ENCODE results near the gene SLC11A1. TPM values are rescaled to one million over a fixed set of nuclear protein-coding genes. Genes with fewer than 3 reads are reported as not detected.
A peak's percentile ranks its signal among the peaks of the same experiment; 100 is the strongest.

The SLC11A1 gene, protein sequence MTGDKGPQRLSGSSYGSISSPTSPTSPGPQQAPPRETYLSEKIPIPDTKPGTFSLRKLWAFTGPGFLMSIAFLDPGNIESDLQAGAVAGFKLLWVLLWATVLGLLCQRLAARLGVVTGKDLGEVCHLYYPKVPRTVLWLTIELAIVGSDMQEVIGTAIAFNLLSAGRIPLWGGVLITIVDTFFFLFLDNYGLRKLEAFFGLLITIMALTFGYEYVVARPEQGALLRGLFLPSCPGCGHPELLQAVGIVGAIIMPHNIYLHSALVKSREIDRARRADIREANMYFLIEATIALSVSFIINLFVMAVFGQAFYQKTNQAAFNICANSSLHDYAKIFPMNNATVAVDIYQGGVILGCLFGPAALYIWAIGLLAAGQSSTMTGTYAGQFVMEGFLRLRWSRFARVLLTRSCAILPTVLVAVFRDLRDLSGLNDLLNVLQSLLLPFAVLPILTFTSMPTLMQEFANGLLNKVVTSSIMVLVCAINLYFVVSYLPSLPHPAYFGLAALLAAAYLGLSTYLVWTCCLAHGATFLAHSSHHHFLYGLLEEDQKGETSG
- total RNA-seq, result under 1 TPM in 1 of 2 donors, not detected in 1; 0.11 TPM

DNA sequence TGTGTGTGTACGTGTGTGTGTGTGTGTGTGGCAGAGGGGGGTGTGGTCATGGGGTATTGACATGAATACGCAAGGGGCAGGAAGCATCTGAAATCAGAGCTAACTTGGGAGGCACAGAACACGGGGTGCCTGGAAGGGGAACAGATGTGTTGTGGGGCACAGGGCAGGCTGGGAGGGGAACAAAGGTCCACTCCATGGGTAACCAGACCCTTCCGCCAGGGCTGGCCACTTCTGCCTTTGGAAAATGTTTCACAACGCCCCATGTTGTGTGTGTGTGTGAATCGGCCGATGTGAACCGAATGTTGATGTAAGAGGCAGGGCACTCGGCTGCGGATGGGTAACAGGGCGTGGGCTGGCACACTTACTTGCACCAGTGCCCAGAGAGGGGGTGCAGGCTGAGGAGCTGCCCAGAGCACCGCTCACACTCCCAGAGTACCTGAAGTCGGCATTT, at the start of gene SLC11A1:
SLC11A1 (plus strand) TSS at position 358 of the 451 bp plus-strand sequence. CDS start 96 bp downstream, outside the sequence.
- Mint-ChIP-seq H3K9me3 (no peaks in the 10 kb centered on the region), H3K4me3 (no peak within 1 kb of the TSS), H3K27me3 (no peaks in the 10 kb centered on the region), H3K4me1 (ENCODE audit: low read depth in 2 of 2) (peaks cover 5 to 10% of the 10 kb centered on the region in 2 donors), H3K27ac (peak within 1 kb of the TSS in 1 of 2 donors; percentile 25), H3K36me3 (no peaks in the 10 kb centered on the region)
- no peak for DNase-seq (ENCODE audit: low spot score)
- peak in 1 of 2 donors; percentile 49 for ATAC-seq

DNA sequence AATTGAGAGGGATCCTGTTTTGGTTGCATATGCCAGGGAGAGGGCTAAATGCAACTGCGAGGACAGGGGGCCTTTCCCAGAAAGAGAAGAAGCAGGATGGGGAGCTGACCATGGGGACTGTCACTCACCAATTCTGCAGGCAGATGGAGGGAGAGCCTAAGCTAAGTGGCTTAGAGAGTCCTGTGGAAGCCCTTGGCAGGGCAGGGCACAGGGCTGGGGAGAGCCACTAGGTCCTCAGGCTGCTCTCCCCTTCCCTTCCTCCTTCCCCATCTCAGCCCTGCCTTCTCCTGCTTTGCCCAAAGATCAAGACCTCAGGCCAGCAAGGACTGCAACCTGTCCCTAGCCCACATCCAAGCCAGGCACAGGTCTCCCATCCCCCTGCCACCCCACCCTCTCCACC, 49.8 kb upstream of the SLC11A1 start:
- Mint-ChIP-seq H3K27ac (no peak overlapping the region), H3K36me3 (no peaks in the 10 kb centered on the region), H3K4me3 (no peak overlapping the region), H3K9me3 (no peaks in the 10 kb centered on the region), H3K27me3 (no peaks in the 10 kb centered on the region), H3K4me1 (ENCODE audit: low read depth in 2 of 2) (peaks cover 4 to 6% of the 10 kb centered on the region in 2 donors)
- no peak for DNase-seq (ENCODE audit: low spot score)
- ATAC-seq, result no peak

DNA sequence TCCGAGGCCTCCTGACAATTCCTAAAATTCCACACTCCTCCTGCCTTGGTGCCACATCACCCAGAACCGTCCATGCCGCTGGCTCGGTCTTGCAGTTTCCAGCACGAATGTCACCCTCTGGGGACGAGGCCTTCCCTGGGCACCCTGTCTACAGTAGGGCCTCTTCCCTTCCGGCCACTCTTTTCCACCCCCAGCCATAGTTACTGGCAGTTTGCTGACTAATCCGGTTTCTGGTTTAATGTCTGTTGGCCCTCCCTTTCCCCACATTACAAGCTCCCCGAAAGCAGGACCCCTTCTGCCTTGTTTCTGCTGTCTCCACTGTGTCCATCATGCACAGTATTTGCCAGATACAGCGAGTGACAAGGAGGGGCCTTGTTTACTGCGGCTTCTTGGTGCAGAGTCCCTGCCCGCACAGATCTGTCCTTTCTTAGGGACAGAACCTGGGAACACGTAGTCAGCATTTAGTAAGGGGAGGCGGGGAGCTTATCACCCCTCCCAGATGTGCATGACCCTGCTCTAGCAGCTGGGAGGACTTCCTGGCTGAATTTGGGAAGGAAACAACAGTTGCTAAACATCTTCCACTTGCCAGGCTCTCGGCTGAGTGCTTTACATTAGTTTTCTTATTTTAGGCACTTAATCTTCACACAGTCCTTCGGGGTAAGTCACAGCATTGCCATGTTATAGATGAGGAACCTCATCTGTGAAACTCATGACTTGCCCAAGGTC, 49.0 kb upstream of the SLC11A1 start:
- Mint-ChIP-seq H3K4me1 (ENCODE audit: low read depth in 2 of 2) (peaks cover 4 to 6% of the 10 kb centered on the region in 2 donors), H3K36me3 (no peaks in the 10 kb centered on the region), H3K9me3 (no peaks in the 10 kb centered on the region), H3K27ac (peak overlapping the region in 1 of 2 donors; percentile 49), H3K27me3 (no peaks in the 10 kb centered on the region), H3K4me3 (peak overlapping the region; percentile 16)
- DNase-seq (ENCODE audit: low spot score) (no peak), ATAC-seq (peak; percentile 50 to 64)

DNA sequence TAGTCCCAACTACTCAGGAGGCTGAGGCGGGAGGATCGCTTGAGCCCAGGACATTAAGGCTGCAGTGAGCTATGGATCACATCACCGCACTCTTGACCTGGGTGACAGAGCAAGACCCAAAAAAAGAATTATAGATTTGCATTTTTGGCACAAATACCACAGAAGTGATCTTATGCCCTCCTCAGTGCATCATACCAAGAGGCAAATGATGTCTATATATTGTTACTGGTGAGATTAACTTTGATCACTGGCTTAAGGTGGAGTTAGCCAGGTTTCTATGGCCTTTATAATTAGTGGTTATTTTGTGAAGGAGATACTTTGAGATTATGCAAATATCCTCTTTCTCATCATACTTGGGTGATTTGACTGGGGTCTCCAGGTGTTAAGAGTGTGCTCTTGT, 47.5 kb upstream of the SLC11A1 start:
- Mint-ChIP-seq H3K27me3 (no peaks in the 10 kb centered on the region), H3K36me3 (no peaks in the 10 kb centered on the region), H3K4me1 (ENCODE audit: low read depth in 2 of 2) (peaks cover 4 to 6% of the 10 kb centered on the region in 2 donors), H3K4me3 (no peak overlapping the region), H3K27ac (no peak overlapping the region), H3K9me3 (no peaks in the 10 kb centered on the region)
- DNase-seq (ENCODE audit: low spot score), result no peak
- no peak for ATAC-seq

DNA sequence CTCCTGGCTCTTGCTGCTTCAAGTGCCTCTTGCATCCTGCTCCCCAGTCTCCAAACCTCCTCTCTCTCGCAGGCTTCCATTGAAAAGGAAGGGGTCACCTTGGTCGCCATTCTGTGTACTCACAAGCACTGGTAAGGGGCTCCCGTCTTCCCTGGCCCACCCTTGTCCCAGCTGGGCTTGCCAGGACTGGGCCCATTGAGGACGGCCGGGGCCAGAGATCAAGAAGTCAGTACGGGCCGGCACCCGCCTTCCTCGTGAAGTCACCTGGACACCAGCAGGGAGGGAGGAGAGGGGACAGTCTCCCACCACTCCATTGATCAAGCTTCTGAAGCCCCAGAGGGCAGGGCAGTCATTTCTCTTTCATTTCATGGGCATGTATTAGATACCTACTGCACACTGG, 41.4 kb upstream of the SLC11A1 start:
- no peaks in the 10 kb centered on the region for H3K27me3 Mint-ChIP-seq
- no peaks in the 10 kb centered on the region for H3K9me3 Mint-ChIP-seq
- no peak overlapping the region for H3K4me3 Mint-ChIP-seq
- no peaks in the 10 kb centered on the region for H3K4me1 Mint-ChIP-seq (ENCODE audit: low read depth in 2 of 2)
- DNase-seq (ENCODE audit: low spot score) (no peak), ATAC-seq (no peak)
- no peaks in the 10 kb centered on the region for H3K36me3 Mint-ChIP-seq
- H3K27ac Mint-ChIP-seq, result no peak overlapping the region

DNA sequence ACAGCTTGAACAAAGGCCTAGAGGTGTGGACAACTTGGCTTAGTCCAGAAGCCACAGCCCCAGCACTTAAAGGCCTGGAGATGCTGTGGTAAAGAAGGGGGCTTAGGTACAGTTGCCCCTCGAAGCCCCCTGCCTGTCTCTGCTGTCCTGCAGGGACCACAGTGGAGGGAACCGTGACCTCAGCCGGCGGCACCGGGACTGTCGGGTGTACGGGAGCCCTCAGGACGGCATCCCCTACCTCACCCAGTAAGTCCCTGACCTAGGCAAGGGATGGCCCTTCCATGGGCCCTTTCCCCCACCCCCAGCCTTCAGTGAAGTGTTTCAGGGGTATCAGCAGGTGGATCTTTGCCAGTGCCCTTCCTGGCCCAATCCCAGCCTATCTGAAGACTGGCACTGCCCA, 40.7 kb upstream of the SLC11A1 start:
- Mint-ChIP-seq H3K27me3 (no peaks in the 10 kb centered on the region), H3K9me3 (no peaks in the 10 kb centered on the region), H3K4me1 (ENCODE audit: low read depth in 2 of 2) (no peaks in the 10 kb centered on the region), H3K4me3 (no peak overlapping the region), H3K27ac (no peak overlapping the region), H3K36me3 (no peaks in the 10 kb centered on the region)
- ATAC-seq (no peak), DNase-seq (ENCODE audit: low spot score) (no peak)

DNA sequence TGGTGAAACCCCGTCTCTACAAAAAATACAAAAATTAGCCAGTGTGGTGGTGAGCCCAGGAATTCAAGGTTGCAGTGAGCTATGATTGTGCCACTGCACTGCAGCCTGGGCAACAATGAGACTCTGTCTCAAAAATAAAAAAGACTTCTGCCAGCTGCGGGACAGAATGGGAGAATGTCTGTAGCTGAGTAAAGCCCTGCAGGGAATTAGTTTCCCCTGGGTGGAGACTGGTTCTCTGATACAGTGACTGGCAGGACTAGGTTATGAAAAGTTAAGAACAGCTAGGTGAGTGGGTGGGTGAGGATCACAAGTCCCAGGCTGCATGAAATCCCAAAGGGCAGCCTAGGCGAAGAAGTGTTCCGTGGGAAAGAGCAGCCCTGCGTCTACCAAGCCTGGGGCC, 39.2 kb upstream of the SLC11A1 start:
- ATAC-seq (no peak), DNase-seq (ENCODE audit: low spot score) (no peak)
- H3K36me3 Mint-ChIP-seq, result no peaks in the 10 kb centered on the region
- no peak overlapping the region for H3K4me3 Mint-ChIP-seq
- no peaks in the 10 kb centered on the region for H3K4me1 Mint-ChIP-seq (ENCODE audit: low read depth in 2 of 2)
- no peaks in the 10 kb centered on the region for H3K9me3 Mint-ChIP-seq
- no peaks in the 10 kb centered on the region for H3K27me3 Mint-ChIP-seq
- H3K27ac Mint-ChIP-seq, result no peak overlapping the region

DNA sequence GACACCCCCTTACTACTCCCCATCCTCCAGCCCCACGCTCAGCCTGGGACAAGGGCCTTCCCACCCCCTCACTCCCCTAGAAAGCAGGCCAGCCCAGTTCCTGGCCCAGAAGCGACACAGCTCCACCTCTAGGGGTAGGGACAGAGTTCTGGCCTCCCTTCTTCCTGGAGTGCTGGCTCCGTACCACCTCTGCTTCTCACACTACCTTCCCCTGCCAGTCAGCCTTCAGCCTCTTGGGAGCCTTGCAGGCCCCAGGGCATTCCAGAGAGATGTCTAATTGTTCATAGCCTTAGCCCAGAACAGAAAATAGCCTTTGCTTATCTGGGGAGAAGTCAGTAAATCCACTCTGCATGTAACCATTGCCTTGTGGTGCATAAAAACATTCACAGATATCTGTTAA, 38.5 kb upstream of the SLC11A1 start:
- H3K4me3 Mint-ChIP-seq, result no peak overlapping the region
- no peak for DNase-seq (ENCODE audit: low spot score)
- H3K4me1 Mint-ChIP-seq (ENCODE audit: low read depth in 2 of 2), result no peaks in the 10 kb centered on the region
- H3K36me3 Mint-ChIP-seq, result no peaks in the 10 kb centered on the region
- no peak overlapping the region for H3K27ac Mint-ChIP-seq
- peak in 1 of 2 donors; percentile 41 for ATAC-seq
- H3K27me3 Mint-ChIP-seq, result no peaks in the 10 kb centered on the region
- no peaks in the 10 kb centered on the region for H3K9me3 Mint-ChIP-seq

DNA sequence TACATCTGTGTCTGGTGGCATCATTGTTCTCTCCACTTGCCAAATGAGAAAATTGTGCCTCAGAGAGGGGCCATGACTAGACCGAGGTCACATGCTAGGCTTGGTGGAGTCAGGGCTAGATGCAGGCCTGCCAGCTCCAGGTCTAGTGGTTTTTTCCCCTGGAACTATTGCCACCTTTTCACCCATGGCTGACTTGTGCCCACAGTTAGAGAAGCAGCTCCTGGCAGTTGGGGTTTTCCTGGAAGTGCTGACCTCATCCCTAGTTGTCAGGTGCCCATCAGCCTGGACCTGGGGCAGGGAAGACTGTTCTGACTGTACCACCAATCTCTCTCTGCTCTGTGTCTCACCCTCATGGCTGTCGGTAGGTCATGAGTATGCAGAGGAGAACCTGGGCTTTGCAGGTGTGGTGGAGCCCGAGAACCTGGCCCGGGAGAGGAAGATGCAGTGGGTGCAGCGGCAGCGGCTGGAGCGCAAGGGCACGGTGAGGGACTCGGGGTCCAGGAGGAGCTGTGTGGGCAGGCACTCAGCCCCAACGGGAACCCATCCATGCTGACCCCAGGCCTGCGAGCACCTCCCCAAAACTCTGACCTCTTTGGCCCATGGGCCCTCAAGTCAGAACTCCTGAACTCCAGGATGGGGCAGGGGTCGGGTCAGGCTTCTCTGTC, 37.9 kb upstream of the SLC11A1 start:
- DNase-seq (ENCODE audit: low spot score) (no peak), ATAC-seq (no peak)
- Mint-ChIP-seq H3K4me1 (ENCODE audit: low read depth in 2 of 2) (no peaks in the 10 kb centered on the region), H3K27me3 (no peaks in the 10 kb centered on the region), H3K36me3 (no peaks in the 10 kb centered on the region), H3K27ac (no peak overlapping the region), H3K9me3 (no peaks in the 10 kb centered on the region), H3K4me3 (no peak overlapping the region)

DNA sequence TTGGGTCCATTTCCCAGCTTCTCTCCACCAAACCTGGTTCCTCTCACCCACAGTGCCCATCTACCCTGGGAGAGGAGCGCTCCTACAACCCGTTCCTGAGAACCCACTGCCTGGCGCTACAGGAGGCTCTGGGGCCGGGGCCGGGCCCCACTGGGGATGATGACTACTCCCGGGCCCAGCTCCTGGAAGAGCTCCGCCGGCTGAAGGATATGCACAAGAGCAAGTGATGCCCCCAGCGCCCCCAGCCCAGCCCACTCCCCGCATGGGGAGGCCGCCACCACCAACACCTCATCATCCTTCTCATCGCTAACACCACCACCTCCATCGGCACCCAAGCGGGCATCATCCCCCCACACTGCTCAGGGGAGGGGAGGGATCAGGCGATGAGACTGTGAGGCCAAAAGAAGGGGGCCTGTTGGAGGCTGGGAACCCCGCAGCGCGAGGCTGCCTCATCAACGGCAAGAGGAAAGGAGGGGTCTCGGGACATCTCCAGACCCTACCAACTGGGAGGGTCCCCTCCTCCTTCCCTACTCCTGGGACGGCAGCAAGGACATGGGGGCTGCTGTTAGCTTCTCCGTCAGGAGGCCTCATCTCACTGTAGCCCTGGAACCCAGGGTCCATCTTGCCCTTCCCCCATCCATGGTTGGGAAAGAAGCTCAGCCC, 37.2 kb upstream of the SLC11A1 start:
- H3K4me3 Mint-ChIP-seq, result no peak overlapping the region
- no peaks in the 10 kb centered on the region for H3K4me1 Mint-ChIP-seq (ENCODE audit: low read depth in 2 of 2)
- no peak overlapping the region for H3K27ac Mint-ChIP-seq
- DNase-seq (ENCODE audit: low spot score) (no peak), ATAC-seq (no peak)
- H3K27me3 Mint-ChIP-seq, result peaks cover 0 to 2% of the 10 kb centered on the region in 2 donors
- no peaks in the 10 kb centered on the region for H3K9me3 Mint-ChIP-seq
- H3K36me3 Mint-ChIP-seq, result no peaks in the 10 kb centered on the region

DNA sequence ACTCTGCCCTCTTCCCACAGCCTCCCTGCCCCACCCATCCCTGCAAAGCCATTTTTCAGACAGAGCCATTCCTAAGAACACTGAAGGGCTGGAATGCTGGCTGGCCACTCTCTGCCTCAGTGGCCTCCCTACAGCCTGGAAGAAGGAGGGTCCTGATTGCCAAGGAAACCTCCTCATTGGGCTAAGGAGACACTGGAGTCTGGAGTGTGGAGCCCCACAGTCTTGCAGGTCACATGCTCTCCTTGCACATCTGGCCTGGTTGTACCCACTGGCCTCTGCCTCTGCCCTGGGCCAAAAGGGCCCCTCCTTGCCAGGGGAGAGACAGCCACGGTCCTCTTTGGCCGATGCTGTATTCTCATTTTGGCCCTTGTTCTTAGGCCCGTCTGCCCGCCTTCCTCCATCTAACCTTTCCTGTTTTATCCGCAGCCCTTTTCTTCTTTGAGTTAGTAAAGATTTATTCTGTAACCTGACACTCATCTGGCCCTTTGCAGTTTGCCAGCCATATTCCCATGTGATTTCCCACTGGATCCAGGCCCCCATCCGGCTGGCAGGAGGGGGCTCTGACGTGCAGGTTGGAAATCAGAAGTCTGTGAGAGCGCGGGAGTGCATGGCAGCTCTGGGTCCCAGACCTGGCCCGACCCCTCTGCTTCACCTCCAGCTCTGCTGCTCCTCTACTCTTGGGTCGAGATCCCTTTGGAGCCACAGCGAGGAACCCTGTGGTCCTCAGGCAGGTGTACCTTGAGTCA, 36.4 kb upstream of the SLC11A1 start:
- H3K27me3 Mint-ChIP-seq, result peaks cover 0 to 2% of the 10 kb centered on the region in 2 donors
- ATAC-seq, result no peak
- H3K36me3 Mint-ChIP-seq, result no peaks in the 10 kb centered on the region
- DNase-seq (ENCODE audit: low spot score), result no peak
- no peak overlapping the region for H3K27ac Mint-ChIP-seq
- no peak overlapping the region for H3K4me3 Mint-ChIP-seq
- no peaks in the 10 kb centered on the region for H3K4me1 Mint-ChIP-seq (ENCODE audit: low read depth in 2 of 2)
- no peaks in the 10 kb centered on the region for H3K9me3 Mint-ChIP-seq

DNA sequence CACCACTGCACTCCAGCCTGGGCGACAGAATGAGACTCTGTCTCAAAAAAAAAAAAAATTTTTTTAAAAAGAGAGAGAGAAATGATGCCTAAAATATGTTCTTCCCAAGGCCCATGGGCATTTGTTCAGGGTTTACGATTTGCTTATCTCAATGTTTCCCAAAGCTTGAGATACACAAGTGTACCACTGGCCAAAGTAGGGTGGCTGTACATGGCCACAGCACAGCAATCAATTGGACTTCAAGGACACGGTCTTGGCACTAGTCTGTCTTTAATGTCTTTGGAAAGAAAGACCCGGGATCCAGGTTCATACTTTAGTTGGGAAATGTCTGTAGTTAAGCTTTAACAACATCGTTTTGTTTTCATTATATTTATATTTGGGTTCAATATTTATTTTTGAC, 34.9 kb upstream of the SLC11A1 start:
- no peak overlapping the region for H3K4me3 Mint-ChIP-seq
- no peaks in the 10 kb centered on the region for H3K4me1 Mint-ChIP-seq (ENCODE audit: low read depth in 2 of 2)
- peaks cover 0 to 2% of the 10 kb centered on the region in 2 donors for H3K27me3 Mint-ChIP-seq
- H3K9me3 Mint-ChIP-seq, result peaks cover 4% of the 10 kb centered on the region
- no peak for ATAC-seq
- no peak overlapping the region for H3K27ac Mint-ChIP-seq
- H3K36me3 Mint-ChIP-seq, result peaks cover 7% of the 10 kb centered on the region
- DNase-seq (ENCODE audit: low spot score), result no peak

DNA sequence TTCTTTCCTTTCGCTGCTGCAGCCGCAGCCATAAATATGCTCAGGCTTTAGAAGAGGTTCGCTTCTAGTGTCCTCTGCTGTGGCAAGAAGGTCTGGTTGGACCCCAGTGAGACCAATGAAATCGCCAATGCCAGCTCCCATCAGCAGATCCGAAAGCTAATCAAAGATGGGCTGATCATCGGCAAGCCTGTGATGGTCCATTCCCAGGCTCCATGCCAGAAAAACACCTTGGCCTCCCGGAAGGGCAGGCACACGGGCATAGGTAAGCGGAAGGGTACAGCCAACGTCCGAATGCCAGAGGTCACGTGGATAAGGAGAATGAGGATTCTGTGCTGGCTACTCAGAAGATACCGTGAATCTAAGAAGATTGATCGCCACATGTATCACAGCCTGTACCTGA, 28.0 kb upstream of the SLC11A1 start:
- Mint-ChIP-seq H3K4me1 (ENCODE audit: low read depth in 2 of 2) (no peaks in the 10 kb centered on the region), H3K27ac (no peak overlapping the region), H3K27me3 (peaks cover 0 to 2% of the 10 kb centered on the region in 2 donors), H3K9me3 (peaks cover 4% of the 10 kb centered on the region), H3K4me3 (no peak overlapping the region), H3K36me3 (peaks cover 7% of the 10 kb centered on the region)
- DNase-seq (ENCODE audit: low spot score) (no peak), ATAC-seq (no peak)

Measured in natural killer cell treated with Interleukin-12 subunit alpha and Interleukin-12 subunit beta and Interleukin-15 and Interleukin-18, amount 100 ng/mL, for 72 hours (primary cell).